ENCODE results near the gene UBE2D2.

DNA sequence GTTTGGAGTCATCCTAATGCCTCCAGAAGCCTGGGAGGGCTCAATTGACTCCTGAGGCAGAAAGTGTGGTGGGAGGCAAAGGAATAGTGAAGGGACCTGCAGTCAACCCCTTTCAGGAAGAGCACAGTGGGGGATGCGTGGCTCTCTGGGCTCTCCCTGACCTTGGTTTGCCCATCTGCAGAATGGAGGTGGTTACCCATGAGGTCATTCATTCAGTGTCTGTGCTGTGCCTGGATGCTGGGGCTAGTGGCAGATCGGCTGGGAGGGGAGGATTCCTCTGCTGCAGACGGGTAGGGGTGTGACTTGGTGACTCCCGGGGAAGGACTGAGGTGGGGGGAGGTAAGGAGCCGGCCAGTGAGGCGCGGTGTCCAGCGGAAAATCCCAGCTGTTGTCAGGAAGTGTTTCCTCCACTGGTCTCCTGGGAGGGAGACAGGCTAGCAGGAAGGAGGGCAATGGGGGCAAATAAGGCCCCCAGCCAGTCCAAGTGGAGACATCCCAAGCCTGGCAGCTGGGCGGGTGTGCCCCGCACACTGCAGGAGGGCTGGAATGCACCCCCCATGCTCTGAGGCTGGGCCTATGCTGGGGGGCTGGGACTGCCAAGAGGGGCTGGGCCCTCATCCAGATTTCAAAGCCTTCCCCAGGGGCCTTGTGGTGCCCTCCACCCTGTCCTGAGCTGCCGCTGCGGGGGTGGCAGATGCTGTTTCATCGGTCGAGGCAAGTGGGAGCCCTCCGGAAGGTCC, 98.0 kb downstream of the UBE2D2 start:
- TF ChIP-seq, protein P1, sequence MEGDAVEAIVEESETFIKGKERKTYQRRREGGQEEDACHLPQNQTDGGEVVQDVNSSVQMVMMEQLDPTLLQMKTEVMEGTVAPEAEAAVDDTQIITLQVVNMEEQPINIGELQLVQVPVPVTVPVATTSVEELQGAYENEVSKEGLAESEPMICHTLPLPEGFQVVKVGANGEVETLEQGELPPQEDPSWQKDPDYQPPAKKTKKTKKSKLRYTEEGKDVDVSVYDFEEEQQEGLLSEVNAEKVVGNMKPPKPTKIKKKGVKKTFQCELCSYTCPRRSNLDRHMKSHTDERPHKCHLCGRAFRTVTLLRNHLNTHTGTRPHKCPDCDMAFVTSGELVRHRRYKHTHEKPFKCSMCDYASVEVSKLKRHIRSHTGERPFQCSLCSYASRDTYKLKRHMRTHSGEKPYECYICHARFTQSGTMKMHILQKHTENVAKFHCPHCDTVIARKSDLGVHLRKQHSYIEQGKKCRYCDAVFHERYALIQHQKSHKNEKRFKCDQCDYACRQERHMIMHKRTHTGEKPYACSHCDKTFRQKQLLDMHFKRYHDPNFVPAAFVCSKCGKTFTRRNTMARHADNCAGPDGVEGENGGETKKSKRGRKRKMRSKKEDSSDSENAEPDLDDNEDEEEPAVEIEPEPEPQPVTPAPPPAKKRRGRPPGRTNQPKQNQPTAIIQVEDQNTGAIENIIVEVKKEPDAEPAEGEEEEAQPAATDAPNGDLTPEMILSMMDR (conservative IDR thresholded peaks at IDR 0.05): no peak
- no peak for TF ChIP-seq ZFX (IDR thresholded peaks at IDR 0.05)

Data from C4-2B (cell line).